Right renal pelvis (tissue), 4 donors: ENCODE data around the gene TSPEAR. TPM values are rescaled to one million over a fixed set of nuclear protein-coding genes. Genes with fewer than 3 reads are reported as not detected.
"Not testable (repeated sequence)": the region's sequence is repeated elsewhere in the genome, so short reads cannot be mapped to it uniquely, and the experiment has no call there.

ENCODE experiments used
- DNase-seq, 4 donors: peaks; one replicate each; pipeline ENCODE4 v3.0.0-alpha.2; 2013; ENCODE audit warnings: low read depth in 4 of 4, low spot score in 3 of 4, missing footprints in 1 of 4
- polyA plus RNA-seq, 4 donors: library from polyadenylated mRNA; unstranded; fragments of 120-200 nt; gene quantifications; one replicate each; pipeline ENCODE4 v1.2.1, GENCODE V29; 2013; ENCODE audit not compliant: insufficient read length in 4 of 4

Gene TSPEAR
- polyA plus RNA-seq, 4 donors = 0.60 to 1.2 (median 0.82) TPM

GRCh38 chr21:44578371-44579055 is 132.9 kb downstream of the TSPEAR start:
- no peak for DNase-seq

GRCh38 chr21:44576025-44576420 is 135.3 kb downstream of the TSPEAR start:
- no peak for DNase-seq

- no peak for DNase-seq
Observed at GRCh38 chr21:44575307-44576024, 135.9 kb downstream of the TSPEAR start.

- no peak for DNase-seq
Observed at GRCh38 chr21:44574457-44575306, 136.7 kb downstream of the TSPEAR start.

DNA sequence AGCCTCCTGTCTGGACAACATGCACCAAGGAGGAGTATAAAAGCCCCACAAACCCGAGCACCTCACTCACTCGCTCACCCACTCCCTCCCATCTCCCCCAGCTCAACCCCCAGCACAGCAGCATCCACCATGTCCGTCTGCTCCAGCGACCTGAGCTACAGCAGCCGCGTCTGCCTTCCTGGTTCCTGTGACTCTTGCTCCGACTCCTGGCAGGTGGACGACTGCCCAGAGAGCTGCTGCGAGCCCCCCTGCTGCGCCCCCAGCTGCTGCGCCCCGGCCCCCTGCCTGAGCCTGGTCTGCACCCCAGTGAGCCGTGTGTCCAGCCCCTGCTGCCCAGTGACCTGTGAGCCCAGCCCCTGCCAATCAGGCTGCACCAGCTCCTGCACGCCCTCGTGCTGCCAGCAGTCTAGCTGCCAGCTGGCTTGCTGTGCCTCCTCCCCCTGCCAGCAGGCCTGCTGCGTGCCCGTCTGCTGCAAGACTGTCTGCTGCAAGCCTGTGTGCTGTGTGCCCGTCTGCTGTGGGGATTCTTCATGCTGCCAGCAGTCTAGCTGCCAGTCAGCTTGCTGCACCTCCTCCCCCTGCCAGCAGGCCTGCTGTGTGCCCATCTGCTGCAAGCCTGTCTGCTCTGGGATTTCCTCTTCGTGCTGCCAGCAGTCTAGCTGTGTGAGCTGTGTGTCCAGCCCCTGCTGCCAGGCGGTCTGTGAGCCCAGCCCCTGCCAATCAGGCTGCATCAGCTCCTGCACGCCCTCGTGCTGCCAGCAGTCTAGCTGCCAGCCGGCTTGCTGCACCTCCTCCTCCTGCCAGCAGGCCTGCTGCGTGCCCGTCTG is 137.5 kb downstream of the TSPEAR start, which contains the start of gene KRTAP10-4:
Gene KRTAP10-4 (plus strand): TSS at position 100 of the 827 bp plus-strand sequence. CDS start 30 bp downstream, at position 130.
- not testable (repeated sequence) for DNase-seq

DNA sequence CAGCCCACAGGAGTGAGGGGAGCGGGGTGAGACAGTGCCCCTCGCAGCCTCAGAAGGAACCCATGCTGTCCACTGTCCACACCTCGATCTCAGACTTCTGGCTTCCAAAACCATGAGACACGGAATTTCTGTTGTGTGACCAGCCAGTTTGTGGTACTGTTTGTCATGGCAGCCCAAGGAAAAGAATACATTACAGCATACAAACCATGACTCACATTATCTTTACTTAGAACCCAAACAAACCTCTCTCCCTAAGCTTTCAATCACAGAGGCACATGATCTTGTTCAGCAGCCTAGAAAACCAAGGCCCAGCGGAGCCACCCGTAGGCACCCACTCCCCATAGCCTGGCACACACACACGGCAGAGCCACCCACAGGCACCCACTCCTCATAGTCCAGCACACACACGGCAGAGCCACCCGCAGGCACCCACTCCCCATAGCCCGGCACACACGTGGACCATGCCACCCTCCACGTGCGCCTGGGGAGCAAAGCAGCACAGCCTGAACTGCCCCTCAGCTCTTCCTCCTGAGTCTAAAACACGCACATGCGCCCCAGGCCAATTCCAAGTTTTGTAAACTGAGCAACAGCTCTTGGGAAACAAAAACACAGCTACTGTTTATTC is 138.3 kb downstream of the TSPEAR start:
- DNase-seq = no peak

GRCh38 chr21:44571844-44572782 is 139.3 kb downstream of the TSPEAR start:
- DNase-seq = no peak

DNA sequence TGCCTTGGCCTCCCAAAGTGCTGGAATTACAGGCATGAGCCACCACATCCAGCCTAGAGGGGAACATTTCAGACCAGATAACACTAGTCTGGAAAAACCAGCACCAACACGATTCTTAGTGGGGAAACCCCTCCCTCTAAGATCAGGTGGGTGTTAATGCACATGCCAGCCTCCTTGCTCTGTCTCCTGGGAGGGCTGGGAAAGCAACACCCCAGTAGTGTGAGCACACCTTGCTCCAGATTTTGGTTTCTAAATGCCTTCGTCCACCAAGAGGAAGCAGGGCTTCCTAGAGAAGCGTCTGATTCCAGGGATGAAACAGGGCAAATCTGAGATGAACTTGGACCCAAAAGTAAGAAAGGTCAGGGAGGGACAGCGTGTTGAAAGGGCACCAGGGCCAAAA is 140.1 kb downstream of the TSPEAR start:
- DNase-seq = no peak

DNA sequence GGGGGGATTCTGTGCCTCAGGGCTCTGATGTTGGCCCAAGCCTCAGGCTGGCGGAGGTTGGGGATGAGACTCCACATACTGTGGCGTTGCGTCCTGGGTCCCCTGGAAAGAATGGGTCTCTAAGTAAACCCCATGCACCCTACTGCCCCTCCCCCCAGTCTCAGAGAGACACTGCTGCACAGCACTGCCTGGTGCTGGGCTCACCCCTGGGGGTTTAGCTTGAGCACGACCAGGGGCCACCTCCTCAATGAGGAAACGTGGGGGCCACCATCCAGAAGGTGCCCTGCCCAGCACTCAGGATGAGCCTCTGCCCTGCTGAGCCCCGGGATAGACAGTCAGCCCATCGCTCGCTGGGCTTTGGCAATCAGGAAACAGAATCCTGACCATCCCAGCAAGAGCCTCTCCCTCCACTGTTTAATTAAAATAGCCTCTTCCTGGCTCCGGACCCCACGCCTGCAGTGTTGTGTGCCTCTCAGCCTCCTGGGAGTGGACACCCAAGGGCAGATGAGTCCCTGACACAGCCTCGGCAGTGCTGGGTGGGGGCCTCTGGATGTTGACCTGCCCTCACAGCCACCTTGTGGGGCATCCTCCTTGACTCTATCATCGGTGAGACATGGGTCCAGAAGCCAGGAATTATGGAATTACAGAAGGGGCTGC is 141.4 kb downstream of the TSPEAR start:
- no peak for DNase-seq

DNA sequence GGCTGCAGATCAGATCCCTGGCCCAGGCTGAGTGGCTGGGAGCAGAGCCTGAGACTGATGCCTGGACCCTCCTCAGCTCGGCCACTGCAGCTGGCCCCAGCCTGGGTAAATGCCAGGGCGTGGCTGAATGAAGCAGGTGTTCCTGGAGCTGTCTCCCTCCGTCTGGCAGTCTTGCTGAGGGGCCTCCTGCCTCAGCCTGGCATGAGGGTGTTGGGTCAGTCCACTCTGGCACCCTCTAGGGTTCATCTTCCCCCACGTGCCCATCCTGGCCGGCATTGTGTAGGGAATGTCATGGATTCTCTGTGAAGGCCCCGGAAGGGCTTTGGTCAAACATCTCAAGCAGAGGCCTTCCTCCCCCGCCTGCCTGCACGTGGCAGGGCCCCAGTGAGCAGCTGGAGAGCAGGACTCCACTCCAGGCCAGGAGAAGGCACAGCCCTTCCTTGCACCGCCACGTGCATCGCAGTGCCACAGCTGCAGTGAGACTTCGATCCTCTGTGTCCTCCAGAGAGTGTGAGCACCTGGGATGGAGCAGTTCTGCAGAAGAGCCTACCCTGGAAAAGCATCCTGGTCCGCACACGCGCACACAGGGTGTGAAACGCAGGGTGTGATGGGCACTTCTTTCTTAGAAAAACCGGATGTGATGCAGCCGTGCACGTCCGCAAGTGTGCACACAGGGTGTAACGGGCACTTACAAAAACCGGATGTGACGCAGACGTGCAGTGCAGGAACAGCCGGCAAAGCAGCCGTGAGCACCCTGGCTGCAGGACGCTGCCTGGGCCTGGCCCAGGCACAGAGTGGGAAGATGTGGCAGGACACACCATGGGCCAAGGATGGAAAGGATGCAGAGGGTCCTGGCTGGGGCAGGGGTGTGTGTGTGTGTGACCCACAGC is 142.5 kb downstream of the TSPEAR start:
- DNase-seq = no peak

- no peak for DNase-seq
Observed at GRCh38 chr21:44568261-44568660, 143.1 kb downstream of the TSPEAR start.

DNA sequence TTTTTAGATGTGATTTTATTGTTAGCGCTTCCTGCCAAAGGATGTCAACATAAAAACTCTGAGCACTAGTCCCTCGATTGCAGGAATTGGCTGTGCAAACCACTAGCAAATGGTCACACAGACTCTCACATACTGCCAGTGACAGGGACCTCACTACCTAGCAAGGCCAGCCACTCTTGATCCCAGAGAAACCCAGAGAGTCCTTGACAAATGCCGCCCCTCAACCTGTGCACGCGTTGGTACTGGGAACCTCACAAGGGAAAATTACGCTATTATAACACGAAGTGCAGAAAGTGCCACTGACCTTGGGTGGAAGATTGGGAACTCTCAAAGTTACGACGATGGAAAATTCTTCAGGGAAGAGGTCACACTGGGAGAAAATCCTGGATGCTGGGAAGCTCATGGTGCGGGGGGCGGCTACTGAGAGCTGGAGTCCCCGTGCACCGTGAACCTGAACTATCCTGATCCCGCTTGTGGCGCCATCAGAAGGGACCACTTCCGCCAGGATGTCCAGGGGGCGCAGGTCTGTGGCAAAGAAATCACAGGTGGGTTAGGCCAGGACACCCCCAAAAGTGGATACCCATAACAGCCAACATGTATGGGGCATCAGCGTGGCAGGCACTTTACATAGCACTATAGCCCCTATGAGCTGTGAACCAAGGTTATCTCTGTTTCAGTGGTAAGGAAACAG is 143.7 kb downstream of the TSPEAR start:
- DNase-seq = no peak

DNA sequence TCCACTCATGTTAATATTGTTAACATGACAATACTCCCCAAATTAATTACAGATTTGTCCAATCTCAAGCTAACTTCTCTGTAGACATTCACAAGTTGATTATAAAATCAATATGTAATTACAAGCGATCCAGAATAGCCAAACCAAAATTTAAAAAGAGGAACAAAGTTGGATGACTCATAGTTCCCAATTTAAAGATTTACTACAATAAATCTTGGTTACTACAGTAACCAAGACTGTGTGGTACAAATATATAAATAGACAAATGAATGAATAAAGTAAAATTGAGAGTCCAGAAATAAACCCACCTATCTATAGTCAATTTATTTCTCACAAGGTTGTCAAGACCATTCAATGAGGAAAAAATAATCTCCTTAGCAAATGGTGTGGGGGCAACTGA is 145.0 kb downstream of the TSPEAR start:
- DNase-seq = no peak

DNA sequence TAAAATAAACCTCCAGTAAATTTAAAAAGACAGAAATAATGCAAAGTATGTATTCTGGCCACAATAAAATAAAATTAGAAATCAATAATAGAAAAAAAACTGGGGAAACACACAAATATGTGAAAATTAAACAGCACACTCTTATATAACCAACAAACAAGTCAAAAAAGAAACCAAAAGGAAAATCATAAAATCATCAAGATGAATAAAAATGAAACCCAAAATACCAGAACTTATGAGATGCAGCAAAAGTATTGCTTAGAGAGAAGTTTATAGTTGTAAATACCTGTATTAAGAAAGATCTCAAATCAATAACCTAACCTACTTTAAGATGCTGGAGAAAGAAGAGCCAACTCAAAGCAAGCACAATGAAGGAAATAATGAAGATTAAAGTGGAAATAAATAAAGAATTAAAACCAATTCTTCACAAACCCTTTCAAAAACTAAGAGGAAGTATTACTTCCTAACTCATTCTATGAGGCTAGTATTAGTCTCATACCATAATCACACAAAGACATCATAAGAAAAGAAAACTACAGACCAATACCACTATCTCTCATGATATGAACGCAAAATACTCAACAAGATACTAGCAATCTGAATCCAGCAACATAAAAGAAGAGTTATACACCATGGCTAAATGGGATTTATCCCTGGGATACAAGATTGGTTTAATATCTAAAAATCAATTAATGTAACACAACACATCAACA is 146.3 kb downstream of the TSPEAR start:
- no peak for DNase-seq

DNA sequence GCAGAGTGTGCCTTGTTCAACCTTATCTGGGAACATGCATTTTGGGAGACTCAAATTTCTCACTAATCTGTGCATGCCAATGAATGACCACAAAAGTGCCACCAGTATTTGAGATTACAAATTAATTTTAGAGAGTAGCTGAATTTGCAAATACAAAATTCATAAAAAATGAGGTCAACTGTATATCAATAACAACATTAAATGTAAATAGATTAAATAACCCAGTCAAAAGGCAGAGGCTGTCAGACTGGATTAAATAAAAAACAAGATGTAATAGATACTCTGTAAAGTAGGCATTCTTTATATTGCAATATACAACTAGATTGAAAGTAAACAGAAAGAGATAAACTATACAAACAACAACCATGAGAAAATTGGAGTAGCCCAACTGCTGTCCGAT is 147.3 kb downstream of the TSPEAR start:
- no peak for DNase-seq

DNA sequence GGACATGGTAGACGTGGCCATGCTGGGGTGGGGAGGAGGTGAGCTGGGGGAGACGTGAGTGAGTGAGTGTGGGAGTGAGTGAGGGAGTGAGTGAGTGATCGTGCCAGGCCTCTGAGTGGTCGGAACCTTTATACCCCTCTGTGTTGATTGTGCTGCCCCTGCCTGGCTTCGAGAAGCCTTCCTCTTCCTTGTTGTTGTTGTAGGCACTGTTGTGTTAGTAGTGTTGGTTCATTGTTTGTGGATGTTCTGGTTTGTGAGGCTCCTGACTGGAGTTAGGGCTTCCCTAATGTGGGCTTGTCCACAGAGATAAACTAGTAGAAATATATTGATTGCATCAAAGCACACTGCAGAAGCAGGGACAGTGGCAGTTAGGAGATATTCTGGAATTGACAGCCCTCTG is 152.7 kb downstream of the TSPEAR start, which contains the start of gene KRTAP10-3:
Gene KRTAP10-3 (minus strand): TSS at position 101 of the 400 bp plus-strand sequence. CDS start 80 bp downstream, at position 21.
- DNase-seq = no peak
